ENCODE measurements around the gene UBE2QL1. TPM values are rescaled to one million over a fixed set of nuclear protein-coding genes. Genes with fewer than 3 reads are reported as not detected.

UBE2QL1 gene
- total RNA-seq, 1 donor from 2014 or later: not detected

DNA sequence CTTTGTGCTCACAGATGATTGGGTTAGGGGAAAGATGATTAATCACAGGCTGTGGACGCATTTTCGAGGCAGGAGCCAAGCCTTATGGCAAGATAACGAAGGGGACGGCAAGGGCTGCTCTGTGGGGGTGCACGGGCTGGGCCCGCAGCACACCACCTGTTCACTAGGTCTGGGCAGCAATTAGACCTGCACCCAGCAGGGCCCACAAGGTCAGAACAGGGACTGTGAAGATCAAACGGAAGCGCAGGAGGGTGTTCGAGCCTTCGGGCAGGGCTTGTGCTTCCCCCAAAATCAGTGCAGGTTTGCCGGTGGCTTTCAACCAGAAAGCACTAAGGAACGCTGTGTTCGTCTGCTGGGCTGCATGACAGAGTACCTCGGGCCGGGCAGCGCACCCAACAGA is 73.7 kb downstream of the UBE2QL1 start:
- no peak for DNase-seq (ENCODE audit: extremely low read depth, low read depth, low spot score)

DNA sequence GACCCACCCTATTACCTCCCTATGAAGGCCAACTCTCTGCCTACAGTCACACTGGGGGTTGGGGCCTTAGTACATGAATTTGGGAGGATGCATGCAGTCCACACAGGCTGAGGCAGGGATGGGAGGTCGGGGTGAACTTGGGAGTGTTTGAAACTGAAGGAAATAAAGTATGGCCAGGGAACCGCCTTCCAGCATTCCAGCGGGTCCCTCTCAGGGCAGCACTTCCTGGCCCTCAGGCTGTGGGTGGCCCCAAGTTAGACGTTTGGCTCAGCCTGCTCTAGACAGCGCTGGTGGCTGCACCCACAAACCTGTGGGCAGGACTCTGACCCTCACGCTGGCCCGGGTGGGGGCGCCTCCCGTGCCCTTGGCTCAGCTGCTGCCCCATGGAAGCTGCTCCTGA is 74.3 kb downstream of the UBE2QL1 start:
- no peak for DNase-seq (ENCODE audit: extremely low read depth, low read depth, low spot score)

DNA sequence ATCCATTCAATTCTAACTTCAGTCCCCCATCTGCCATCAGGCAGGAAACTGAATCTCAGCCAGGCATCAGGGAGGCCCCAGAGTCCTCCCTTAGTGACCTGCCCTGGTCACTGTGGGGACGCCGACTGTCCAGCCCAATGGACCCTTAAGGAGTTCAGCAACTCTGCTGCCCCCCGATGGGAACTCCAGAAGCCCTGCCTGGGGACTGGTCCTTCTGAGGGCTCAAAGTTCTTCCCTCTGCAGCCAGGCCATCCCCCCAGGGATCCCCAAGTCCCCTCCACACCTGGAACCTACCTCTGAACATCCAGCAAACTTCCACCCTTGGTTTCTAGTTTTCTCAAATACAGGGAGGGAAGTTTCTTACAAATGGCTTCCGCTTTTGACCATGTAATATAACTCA is 76.8 kb downstream of the UBE2QL1 start:
- DNase-seq (ENCODE audit: extremely low read depth, low read depth, low spot score): no peak

DNA sequence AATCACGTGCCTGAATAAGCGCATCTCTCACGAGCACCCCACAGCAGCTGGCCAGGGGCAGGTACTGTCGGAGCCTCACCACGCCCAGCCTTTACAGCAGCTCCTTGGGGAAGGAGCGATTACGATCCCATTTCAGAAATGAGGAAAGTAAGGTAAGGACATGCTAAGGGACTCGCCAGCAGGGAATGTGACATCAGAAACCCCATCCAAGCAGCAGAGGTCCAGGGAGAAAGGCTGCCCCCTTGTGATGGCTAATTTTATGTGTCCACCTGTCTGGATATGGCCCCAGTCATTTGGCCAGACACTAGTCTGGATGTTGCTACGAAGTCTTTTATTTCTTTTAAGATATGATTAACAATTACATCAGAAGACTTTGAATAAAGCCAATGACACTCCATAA is 77.3 kb downstream of the UBE2QL1 start:
- DNase-seq (ENCODE audit: extremely low read depth, low read depth, low spot score): no peak

- no peak for DNase-seq (ENCODE audit: extremely low read depth, low read depth, low spot score)
Measured at GRCh38 chr5:6527749-6528455, 79.2 kb downstream of the UBE2QL1 start.

- no peak for DNase-seq (ENCODE audit: extremely low read depth, low read depth, low spot score)
Measured at GRCh38 chr5:6535594-6535993, 86.9 kb downstream of the UBE2QL1 start.

- DNase-seq (ENCODE audit: extremely low read depth, low read depth, low spot score): no peak
Measured at GRCh38 chr5:6539060-6539459, 90.4 kb downstream of the UBE2QL1 start.

DNA sequence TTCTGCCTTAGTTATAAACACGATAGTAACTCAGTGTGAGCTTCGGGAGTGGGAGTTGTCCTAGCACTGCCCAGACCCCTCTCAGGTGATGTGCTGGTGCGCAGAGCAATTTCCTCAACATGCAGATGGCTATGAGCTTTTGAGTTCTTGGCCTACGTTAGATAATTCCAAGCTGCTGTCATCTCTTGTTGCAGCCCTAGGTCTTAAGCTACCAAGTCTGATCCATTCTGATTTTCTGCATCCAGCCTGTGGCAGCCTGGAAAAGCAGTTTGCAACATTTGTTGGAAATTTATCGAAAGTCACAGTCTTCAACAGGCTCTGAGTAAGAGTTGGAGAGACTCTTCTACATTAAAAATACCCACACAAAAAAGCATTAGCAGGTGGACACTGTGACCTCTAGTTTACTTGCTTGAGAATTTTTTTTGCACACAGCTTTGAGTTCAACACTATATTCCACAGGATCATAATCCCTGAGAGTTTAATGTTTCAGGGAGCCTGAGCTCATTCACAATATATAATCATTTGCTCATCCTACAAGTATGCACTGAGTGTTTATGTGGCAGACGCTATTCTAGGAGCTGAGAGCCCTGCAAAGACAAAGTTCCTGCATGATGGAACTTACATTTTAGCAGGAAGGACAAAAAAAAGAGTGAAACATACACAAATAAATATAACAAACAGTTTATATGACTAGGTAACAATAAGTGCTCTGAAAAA is 91.6 kb downstream of the UBE2QL1 start:
- no peak for DNase-seq (ENCODE audit: extremely low read depth, low read depth, low spot score)

DNA sequence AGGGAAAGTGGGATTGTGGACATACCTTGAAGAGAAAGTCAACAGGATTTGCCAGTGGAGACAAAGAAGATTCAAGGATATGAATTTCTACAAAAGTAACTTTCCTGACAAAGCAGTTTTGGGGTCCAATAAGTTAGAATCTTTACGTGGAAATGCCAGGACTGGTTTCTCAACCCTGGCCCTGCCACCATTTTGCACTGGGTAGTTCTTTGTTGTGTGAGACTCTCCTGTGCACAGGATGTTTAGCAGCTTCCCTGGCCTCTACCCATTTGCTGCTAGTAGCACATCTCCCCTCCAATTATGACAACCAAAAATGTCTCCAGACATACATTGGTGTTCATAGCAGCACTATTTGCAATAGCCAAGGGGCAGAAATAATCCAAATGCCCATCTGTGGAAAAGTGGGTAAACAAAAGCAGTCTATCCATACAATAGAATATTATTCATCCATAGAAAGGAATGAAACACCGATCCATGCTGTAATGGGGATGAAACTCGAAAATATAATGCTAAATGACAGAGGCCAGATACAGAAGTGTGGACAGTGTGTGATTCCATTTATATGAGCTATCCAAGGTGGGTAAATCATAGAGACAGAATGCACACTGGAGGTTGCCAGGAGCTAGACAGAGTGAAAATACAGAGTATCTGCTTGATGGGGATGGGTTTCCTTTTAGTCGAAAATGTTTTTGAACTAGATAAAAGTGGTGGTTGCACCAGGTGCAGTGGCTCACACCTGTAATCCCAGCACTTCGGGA is 92.8 kb downstream of the UBE2QL1 start:
- no peak for DNase-seq (ENCODE audit: extremely low read depth, low read depth, low spot score)

DNA sequence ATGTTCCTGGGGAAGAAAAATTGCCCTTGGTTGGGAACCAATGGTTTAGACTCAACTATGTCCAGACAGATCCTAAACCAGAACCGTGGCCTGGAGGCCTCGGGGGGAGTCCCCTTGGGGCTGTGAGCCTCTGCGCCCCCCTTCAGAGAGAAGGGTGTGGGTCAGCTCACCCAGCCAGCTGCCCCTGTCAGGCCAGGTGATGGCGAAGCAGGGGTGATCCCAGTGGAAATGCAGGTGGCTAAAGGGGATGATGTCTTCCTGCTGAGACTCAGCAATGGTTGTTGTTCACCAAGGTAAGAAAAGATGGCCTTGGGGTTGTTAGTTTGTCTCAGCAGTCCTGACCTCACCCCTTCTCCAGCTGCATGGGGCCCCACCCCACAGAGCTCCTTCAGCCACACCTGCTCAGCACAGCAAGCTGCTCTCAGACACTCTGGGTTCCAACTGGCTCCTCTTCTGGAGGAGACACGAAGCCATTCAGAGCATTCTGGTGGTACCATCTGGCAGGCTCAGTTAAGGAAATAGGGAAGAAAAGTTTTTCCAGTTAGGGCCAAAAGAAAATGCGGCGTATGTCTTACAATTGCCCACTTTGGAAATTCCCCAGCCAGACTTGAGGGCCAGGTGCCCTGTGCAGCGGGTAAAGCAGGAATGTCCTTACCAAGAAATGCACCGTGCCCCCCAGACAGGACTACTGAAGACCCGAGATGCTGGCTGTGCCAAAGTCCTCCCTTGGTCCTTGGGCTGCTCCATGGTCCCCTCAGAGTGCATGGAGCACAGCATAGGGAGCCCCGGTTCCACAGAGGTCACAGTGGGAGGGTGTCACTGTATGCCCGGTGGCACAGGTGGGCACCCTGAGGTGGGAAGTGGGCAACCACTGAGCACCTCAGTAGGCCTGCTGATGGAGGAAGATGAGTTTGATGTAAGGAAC is 94.0 kb downstream of the UBE2QL1 start:
- DNase-seq (ENCODE audit: extremely low read depth, low read depth, low spot score): no peak

DNA sequence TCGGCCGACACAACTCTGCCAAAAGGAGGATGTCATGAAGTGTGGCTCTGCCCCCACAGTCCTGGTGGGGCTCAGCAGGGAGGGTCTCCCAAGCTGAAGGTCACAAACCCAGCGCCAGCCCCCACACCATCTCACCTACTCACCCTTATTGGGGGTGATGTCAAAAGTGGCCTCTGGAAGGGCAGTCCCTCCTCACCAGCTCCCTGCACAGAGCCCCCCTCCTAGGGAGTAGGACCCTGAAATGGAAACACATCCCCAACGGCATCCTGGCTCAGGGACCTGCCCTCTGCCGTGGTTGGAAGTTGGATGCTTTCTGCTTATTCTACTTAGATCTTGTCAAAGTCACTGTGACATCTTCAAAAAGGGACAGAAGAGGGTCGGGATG is 94.7 kb downstream of the UBE2QL1 start:
- DNase-seq (ENCODE audit: extremely low read depth, low read depth, low spot score): no peak

DNA sequence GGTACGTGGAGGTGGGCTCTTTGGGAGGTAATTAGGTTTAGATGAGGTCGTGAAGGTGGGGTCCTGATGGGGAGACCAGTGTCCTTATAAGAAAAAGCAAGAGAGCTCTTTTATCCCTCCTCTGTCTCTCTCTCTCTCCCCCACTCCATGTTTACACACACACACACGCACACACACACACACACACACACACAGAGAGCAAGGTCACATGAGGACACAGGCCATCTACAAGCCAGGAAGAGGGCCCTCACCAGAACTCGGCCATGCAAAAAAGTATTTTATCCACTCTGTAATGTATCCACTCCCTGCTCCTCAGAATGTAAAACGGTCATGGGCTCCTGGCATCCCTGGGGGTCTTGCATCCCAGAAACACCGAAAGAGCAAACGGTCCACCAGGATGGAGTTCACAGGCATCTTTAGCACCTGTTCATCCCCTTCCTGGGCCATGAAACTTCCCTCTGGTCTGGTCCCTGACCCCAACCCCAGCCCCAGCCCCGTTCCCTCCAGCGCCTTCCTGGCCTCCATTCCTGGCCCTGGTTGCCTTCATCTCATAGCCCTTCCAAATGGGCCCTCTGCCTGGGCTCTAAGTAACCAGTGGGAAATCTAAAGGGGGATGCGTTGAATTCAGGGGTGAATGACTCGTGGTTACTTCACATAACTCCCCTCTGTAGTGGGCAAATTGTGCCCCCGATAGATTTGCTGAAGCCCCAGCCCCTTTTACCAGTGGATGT is 95.3 kb downstream of the UBE2QL1 start:
- no peak for DNase-seq (ENCODE audit: extremely low read depth, low read depth, low spot score)

Other genes with a start within 250 kb of the UBE2QL1 start
- gene MED10, start 70.3 kb upstream of the UBE2QL1 start, total RNA-seq: 24.7 and 30.7 TPM in 2 replicates
- gene NSUN2, start 184.2 kb downstream of the UBE2QL1 start, total RNA-seq: 43.5 and 57.5 TPM in 2 replicates
- gene SRD5A1, start 184.6 kb downstream of the UBE2QL1 start, total RNA-seq: 23.8 and 33.7 TPM in 2 replicates

Data from glomerular endothelial cell (primary cell).